GM18873 (cell line): Measurements from ENCODE around the gene BCAT1.
"Not testable (repeated sequence)": the region's sequence is repeated elsewhere in the genome, so short reads cannot be mapped to it uniquely, and the experiment has no call there.

Experiments
- ATAC-seq: cut with Tn5 transposase; IDR thresholded peaks from one replicate; pipeline ENCODE4 v1.9.1; 2021; ENCODE audit warnings: mild to moderate bottlenecking, moderate library complexity, moderate number of reproducible peaks; ENCODE audit not compliant: unreplicated experiment, low FRiP score

The BCAT1 gene

GRCh38 chr12:24929953-24930352 lies 18.9 kb downstream of the BCAT1 start:
- ATAC-seq = no peak

- ATAC-seq = not testable (repeated sequence)
These were observed 20.2 kb downstream of the BCAT1 start for GRCh38 chr12:24928533-24929306.

- ATAC-seq = no peak
These were observed 20.8 kb downstream of the BCAT1 start for GRCh38 chr12:24928131-24928530.

GRCh38 chr12:24926080-24926479 lies 22.8 kb downstream of the BCAT1 start:
- not testable (repeated sequence) for ATAC-seq

- no peak for ATAC-seq
These were observed 26.8 kb downstream of the BCAT1 start for GRCh38 chr12:24922090-24922489.

- no peak for ATAC-seq
These were observed 27.5 kb downstream of the BCAT1 start for GRCh38 chr12:24921251-24922038.

GRCh38 chr12:24920141-24920540 lies 28.8 kb downstream of the BCAT1 start:
- no peak for ATAC-seq

GRCh38 chr12:24919346-24920001 lies 29.4 kb downstream of the BCAT1 start:
- no peak for ATAC-seq

- ATAC-seq = no peak
These were observed 30.3 kb downstream of the BCAT1 start for GRCh38 chr12:24918596-24918995.

GRCh38 chr12:24915501-24915900 lies 33.4 kb downstream of the BCAT1 start:
- ATAC-seq = no peak

- no peak for ATAC-seq
These were observed 34.9 kb downstream of the BCAT1 start for GRCh38 chr12:24913953-24914352.

- ATAC-seq = no peak
These were observed 35.8 kb downstream of the BCAT1 start for GRCh38 chr12:24913130-24913529.

- no peak for ATAC-seq
These were observed 37.6 kb downstream of the BCAT1 start for GRCh38 chr12:24911271-24911791.

GRCh38 chr12:24910192-24910591 lies 38.7 kb downstream of the BCAT1 start:
- not testable (repeated sequence) for ATAC-seq

- no peak for ATAC-seq
These were observed 39.2 kb downstream of the BCAT1 start for GRCh38 chr12:24909667-24910066.

- no peak for ATAC-seq
These were observed 41.4 kb downstream of the BCAT1 start for GRCh38 chr12:24907464-24907863.

GRCh38 chr12:24906141-24906540 lies 42.8 kb downstream of the BCAT1 start:
- no peak for ATAC-seq

- no peak for ATAC-seq
These were observed 43.5 kb downstream of the BCAT1 start for GRCh38 chr12:24905431-24905830.

- no peak for ATAC-seq
These were observed 44.0 kb downstream of the BCAT1 start for GRCh38 chr12:24904871-24905270.

- no peak for ATAC-seq
These were observed 45.4 kb downstream of the BCAT1 start for GRCh38 chr12:24903329-24904088.
